ENCODE data around the gene RFX8.
"Not testable (repeated sequence)": the region's sequence is repeated elsewhere in the genome, so short reads cannot be mapped to it uniquely, and the experiment has no call there.

DNA sequence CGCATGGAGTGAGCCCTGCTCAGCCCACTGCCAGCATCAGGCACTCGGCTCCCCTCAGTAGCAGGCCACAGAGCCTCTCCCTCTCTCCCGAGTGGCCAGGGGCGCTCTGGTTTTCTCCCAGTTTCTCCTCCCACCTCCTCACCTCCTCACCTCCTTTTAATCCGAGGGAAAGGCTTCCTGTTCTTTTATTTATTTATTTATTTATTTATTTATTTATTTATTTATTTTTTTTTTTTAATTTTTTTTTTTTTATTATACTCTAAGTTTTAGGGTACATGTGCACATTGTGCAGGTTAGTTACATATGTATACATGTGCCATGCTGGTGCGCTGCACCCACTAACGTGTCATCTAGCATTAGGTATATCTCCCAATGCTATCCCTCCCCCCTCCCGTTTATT, 29.8 kb upstream of the RFX8 start:
- TF ChIP-seq, protein P1, sequence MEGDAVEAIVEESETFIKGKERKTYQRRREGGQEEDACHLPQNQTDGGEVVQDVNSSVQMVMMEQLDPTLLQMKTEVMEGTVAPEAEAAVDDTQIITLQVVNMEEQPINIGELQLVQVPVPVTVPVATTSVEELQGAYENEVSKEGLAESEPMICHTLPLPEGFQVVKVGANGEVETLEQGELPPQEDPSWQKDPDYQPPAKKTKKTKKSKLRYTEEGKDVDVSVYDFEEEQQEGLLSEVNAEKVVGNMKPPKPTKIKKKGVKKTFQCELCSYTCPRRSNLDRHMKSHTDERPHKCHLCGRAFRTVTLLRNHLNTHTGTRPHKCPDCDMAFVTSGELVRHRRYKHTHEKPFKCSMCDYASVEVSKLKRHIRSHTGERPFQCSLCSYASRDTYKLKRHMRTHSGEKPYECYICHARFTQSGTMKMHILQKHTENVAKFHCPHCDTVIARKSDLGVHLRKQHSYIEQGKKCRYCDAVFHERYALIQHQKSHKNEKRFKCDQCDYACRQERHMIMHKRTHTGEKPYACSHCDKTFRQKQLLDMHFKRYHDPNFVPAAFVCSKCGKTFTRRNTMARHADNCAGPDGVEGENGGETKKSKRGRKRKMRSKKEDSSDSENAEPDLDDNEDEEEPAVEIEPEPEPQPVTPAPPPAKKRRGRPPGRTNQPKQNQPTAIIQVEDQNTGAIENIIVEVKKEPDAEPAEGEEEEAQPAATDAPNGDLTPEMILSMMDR (IDR thresholded peaks at IDR 0.05), result not testable (repeated sequence)
- TF ChIP-seq NFE2L2 (conservative IDR thresholded peaks at IDR 0.05; ENCODE audit: low read length); HDAC2 (IDR thresholded peaks at IDR 0.05); REST (IDR thresholded peaks at IDR 0.05); E2F6 (IDR thresholded peaks at IDR 0.05; ENCODE audit: borderline replicate concordance, low read depth); PBX3 (IDR thresholded peaks at IDR 0.05); BHLHE40 (IDR thresholded peaks at IDR 0.05; ENCODE audit: low read depth, low read length); EP300 (IDR thresholded peaks at IDR 0.05); MAZ (IDR thresholded peaks at IDR 0.05; ENCODE audit: borderline replicate concordance, low read depth, low read length); RCOR1 (IDR thresholded peaks at IDR 0.05; ENCODE audit: low read depth, low read length); CEBPB (IDR thresholded peaks at IDR 0.05); CHD2 (IDR thresholded peaks at IDR 0.05; ENCODE audit: low read length, partially characterized antibody): not testable (repeated sequence)
